ENCODE measurements around the gene VTI1B. TPM values are rescaled to one million over a fixed set of nuclear protein-coding genes. Genes with fewer than 3 reads are reported as not detected.
"Not testable (repeated sequence)": the region's sequence is repeated elsewhere in the genome, so short reads cannot be mapped to it uniquely, and the experiment has no call there.

Gene VTI1B
- total RNA-seq, 1 donor from 2014 or later: 69.8 TPM

DNA sequence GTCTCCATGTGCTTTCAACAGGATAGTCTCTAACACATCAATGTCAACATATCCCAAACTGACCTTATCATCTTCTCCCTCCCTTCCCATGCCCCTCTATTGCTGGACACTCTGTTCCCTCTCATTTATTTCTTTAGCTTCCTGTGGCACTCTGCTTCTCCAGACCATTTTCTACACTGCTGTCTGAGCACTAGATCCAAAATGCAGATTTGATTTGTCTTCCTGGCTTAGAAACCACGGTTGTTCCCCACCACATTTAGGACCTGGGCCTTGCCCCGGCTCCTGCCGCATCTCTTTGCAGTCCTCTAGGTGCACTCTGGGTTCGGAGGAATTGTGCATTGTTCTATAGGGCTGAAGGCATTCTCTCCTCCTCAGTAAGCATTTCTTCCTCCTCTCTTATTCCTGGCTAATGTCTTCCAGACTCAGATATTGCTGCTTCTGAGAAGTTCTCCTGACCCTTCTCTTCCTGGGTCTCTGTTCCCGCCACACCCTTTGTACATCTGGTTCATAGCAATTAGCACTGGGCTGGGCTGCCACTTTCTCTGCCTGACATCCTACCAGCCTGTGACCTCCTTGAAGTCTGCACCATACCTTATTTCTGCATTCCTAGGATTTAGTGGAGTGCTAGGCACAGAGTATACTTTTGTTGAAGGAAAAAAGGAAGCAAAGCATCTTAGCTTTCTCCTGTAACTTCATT, 40.8 kb downstream of the VTI1B start:
- Histone ChIP-seq H3F3A (ENCODE audit: low read depth) (no peaks in the 10 kb centered on the region), H2AFZ (replicated peaks) (no peak overlapping the region), H3K4me3 (no peak overlapping the region), H3K9me3 (ENCODE audit: low read depth) (no peaks in the 10 kb centered on the region), H3K79me2 (ENCODE audit: low read depth) (no peaks in the 10 kb centered on the region), H3K36me3 (no peaks in the 10 kb centered on the region), H3K4me1 (no peaks in the 10 kb centered on the region), H3K4me2 (no peak overlapping the region), H4K20me1 (ENCODE audit: low read depth) (no peaks in the 10 kb centered on the region), H3K27me3 (no peaks in the 10 kb centered on the region), H3K27ac (no peak overlapping the region), H3K9ac (no peak overlapping the region)
- Mint-ChIP-seq H3K27me3 (ENCODE audit: insufficient read depth, low read depth) (no peaks in the 10 kb centered on the region), H3K4me3 (no peak overlapping the region), H3K9me3 (no peaks in the 10 kb centered on the region), H3K27ac (no peak overlapping the region), H3K4me1 (no peaks in the 10 kb centered on the region), H3K36me3 (peaks cover 11% of the 10 kb centered on the region)
- TF ChIP-seq EZH2phosphoT487 (IDR thresholded peaks at IDR 0.05): no peak
- TF ChIP-seq, protein P1, sequence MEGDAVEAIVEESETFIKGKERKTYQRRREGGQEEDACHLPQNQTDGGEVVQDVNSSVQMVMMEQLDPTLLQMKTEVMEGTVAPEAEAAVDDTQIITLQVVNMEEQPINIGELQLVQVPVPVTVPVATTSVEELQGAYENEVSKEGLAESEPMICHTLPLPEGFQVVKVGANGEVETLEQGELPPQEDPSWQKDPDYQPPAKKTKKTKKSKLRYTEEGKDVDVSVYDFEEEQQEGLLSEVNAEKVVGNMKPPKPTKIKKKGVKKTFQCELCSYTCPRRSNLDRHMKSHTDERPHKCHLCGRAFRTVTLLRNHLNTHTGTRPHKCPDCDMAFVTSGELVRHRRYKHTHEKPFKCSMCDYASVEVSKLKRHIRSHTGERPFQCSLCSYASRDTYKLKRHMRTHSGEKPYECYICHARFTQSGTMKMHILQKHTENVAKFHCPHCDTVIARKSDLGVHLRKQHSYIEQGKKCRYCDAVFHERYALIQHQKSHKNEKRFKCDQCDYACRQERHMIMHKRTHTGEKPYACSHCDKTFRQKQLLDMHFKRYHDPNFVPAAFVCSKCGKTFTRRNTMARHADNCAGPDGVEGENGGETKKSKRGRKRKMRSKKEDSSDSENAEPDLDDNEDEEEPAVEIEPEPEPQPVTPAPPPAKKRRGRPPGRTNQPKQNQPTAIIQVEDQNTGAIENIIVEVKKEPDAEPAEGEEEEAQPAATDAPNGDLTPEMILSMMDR (IDR thresholded peaks at IDR 0.05): no peak
- TF ChIP-seq EZH2 (IDR thresholded peaks at IDR 0.05): no peak
- no peak for DNase-seq (ENCODE audit: low spot score)

DNA sequence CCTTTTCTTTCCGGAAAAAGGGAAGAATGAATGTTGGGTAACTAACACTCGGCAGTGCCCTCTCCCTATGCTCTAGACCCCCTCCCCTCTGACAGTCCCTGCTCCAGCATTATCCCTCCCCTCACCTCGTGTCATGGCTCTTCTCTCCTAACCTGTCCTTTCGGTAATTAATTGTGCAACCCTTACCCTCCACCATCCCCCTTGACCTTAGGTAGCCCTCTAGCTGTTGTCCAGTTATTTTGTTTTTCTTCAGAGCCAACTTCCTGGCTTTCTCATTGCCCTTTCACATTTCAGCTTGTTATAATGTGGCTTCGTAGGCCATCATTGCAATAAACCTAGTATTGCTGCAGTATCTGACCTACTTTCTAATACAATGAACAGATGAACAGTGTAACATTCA, 43.5 kb downstream of the VTI1B start:
- H3K4me2 ChIP-seq: no peak overlapping the region
- no peaks in the 10 kb centered on the region for H4K20me1 ChIP-seq (ENCODE audit: low read depth)
- H3K27me3 Mint-ChIP-seq (ENCODE audit: insufficient read depth, low read depth): no peaks in the 10 kb centered on the region
- no peak overlapping the region for H3K4me3 Mint-ChIP-seq
- no peak overlapping the region for H3K27ac Mint-ChIP-seq
- no peaks in the 10 kb centered on the region for H3K79me2 ChIP-seq (ENCODE audit: low read depth)
- H3K9me3 ChIP-seq (ENCODE audit: low read depth): no peaks in the 10 kb centered on the region
- no peaks in the 10 kb centered on the region for H3K9me3 Mint-ChIP-seq
- no peak overlapping the region for H3K4me3 ChIP-seq
- H3K4me1 ChIP-seq: no peaks in the 10 kb centered on the region
- no peak for TF ChIP-seq EZH2phosphoT487 (IDR thresholded peaks at IDR 0.05)
- no peak for DNase-seq (ENCODE audit: low spot score)
- no peaks in the 10 kb centered on the region for H3K36me3 ChIP-seq
- H2AFZ ChIP-seq (replicated peaks): no peak overlapping the region
- H3F3A ChIP-seq (ENCODE audit: low read depth): no peaks in the 10 kb centered on the region
- H3K4me1 Mint-ChIP-seq: no peaks in the 10 kb centered on the region
- no peaks in the 10 kb centered on the region for H3K27me3 ChIP-seq
- H3K27ac ChIP-seq: no peak overlapping the region
- H3K9ac ChIP-seq: no peak overlapping the region
- peaks cover 11% of the 10 kb centered on the region for H3K36me3 Mint-ChIP-seq

DNA sequence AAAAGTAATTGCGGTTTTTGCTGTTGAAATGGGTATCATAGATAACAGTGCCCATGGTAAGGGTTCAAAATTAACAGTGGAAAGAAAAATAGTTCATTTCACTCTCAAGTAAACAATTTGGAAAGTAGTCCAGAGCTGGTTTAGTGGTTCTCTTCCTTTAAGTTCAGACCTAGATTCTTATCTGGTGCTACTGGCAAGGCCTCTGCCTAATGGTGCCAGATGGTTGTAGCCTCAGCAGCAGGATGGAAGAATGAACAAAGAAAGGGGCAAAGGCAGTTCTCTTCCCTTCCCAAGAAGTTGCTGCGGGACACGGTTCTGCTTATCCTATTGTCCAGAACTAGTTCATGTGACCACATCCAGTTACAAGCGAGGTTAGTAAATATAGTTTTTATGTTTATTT, 44.2 kb downstream of the VTI1B start:
- Histone ChIP-seq H3K27me3 (no peaks in the 10 kb centered on the region), H3F3A (ENCODE audit: low read depth) (no peaks in the 10 kb centered on the region), H3K4me3 (no peak overlapping the region), H3K27ac (no peak overlapping the region), H3K4me2 (no peak overlapping the region), H3K36me3 (no peaks in the 10 kb centered on the region), H4K20me1 (ENCODE audit: low read depth) (no peaks in the 10 kb centered on the region), H3K9me3 (ENCODE audit: low read depth) (no peaks in the 10 kb centered on the region), H3K4me1 (no peaks in the 10 kb centered on the region), H2AFZ (replicated peaks) (no peak overlapping the region), H3K9ac (no peak overlapping the region), H3K79me2 (ENCODE audit: low read depth) (no peaks in the 10 kb centered on the region)
- TF ChIP-seq, protein P1 (IDR thresholded peaks at IDR 0.05): no peak
- TF ChIP-seq EZH2 (IDR thresholded peaks at IDR 0.05): no peak
- no peak for TF ChIP-seq EZH2phosphoT487 (IDR thresholded peaks at IDR 0.05)
- Mint-ChIP-seq H3K36me3 (peaks cover 11% of the 10 kb centered on the region), H3K27me3 (ENCODE audit: insufficient read depth, low read depth) (no peaks in the 10 kb centered on the region), H3K4me3 (no peak overlapping the region), H3K9me3 (no peaks in the 10 kb centered on the region), H3K27ac (no peak overlapping the region), H3K4me1 (no peaks in the 10 kb centered on the region)
- DNase-seq (ENCODE audit: low spot score): no peak

- H3K27me3 Mint-ChIP-seq (ENCODE audit: insufficient read depth, low read depth): no peaks in the 10 kb centered on the region
Observed at GRCh38 chr14:67627519-67627918, 46.9 kb downstream of the VTI1B start.

DNA sequence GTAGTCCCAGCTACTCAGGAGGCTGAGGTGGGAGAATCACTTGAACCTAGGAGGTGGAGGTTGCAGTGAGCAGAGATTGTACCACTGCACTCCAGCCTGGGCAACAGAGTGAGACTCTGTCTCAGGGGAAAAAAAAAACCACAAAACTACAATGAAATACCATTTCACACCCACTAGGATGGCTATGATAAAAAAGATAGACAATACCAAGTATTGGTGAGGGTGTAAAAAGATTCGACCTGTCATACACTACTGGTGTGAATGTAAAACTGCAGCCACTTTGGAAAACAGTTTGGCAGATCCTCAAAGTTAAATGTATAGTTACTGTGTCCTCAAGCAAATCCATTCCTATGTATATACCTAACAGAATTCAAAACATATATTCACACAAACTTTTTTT, 48.3 kb downstream of the VTI1B start:
- H3K27ac ChIP-seq; H3K4me3 Mint-ChIP-seq; H3K27ac Mint-ChIP-seq; H3K36me3 Mint-ChIP-seq; H3K27me3 Mint-ChIP-seq (ENCODE audit: insufficient read depth, low read depth); H3K79me2 ChIP-seq (ENCODE audit: low read depth); DNase-seq (ENCODE audit: low spot score); H3K4me1 Mint-ChIP-seq; H3K4me1 ChIP-seq; H3F3A ChIP-seq (ENCODE audit: low read depth); H3K36me3 ChIP-seq; H3K4me3 ChIP-seq; H2AFZ ChIP-seq (replicated peaks); H3K9me3 ChIP-seq (ENCODE audit: low read depth); H3K4me2 ChIP-seq; H3K27me3 ChIP-seq; H3K9ac ChIP-seq; H4K20me1 ChIP-seq (ENCODE audit: low read depth); H3K9me3 Mint-ChIP-seq: not testable (repeated sequence)

More at GRCh38 chr14:67627519-67627918, 46.9 kb downstream of the VTI1B start:
- TF ChIP-seq EZH2 (IDR thresholded peaks at IDR 0.05) (no peak), EZH2phosphoT487 (IDR thresholded peaks at IDR 0.05) (no peak)
- TF ChIP-seq, protein P1 (IDR thresholded peaks at IDR 0.05): no peak
- no peak overlapping the region for H3K27ac Mint-ChIP-seq
- Histone ChIP-seq H3F3A (ENCODE audit: low read depth) (no peaks in the 10 kb centered on the region), H3K9ac (no peak overlapping the region), H3K27ac (no peak overlapping the region), H3K27me3 (no peaks in the 10 kb centered on the region), H3K4me3 (no peak overlapping the region), H3K4me2 (no peak overlapping the region), H4K20me1 (ENCODE audit: low read depth) (no peaks in the 10 kb centered on the region), H3K79me2 (ENCODE audit: low read depth) (no peaks in the 10 kb centered on the region), H3K4me1 (peaks cover 2% of the 10 kb centered on the region), H2AFZ (replicated peaks) (no peak overlapping the region), H3K9me3 (ENCODE audit: low read depth) (no peaks in the 10 kb centered on the region), H3K36me3 (peaks cover 4% of the 10 kb centered on the region)
- DNase-seq (ENCODE audit: low spot score): no peak
- H3K4me3 Mint-ChIP-seq: no peak overlapping the region
- peaks cover 13% of the 10 kb centered on the region for H3K36me3 Mint-ChIP-seq
- peaks cover 8% of the 10 kb centered on the region for H3K4me1 Mint-ChIP-seq
- H3K9me3 Mint-ChIP-seq: no peaks in the 10 kb centered on the region

Data from neural progenitor cell (in vitro differentiated cells).